Stimulated activated CD4-positive, alpha-beta T cell treated with anti-CD3 and anti-CD28 coated beads, Interleukin-2, amount 100 ng/mL, for 48 hours (primary cell): ENCODE measurements around the gene HOXD12.

ENCODE experiments used
- DNase-seq, 2 donors: peaks; one replicate each; pipeline ENCODE4 v3.0.0-alpha.2; 2020

The HOXD12 gene, protein sequence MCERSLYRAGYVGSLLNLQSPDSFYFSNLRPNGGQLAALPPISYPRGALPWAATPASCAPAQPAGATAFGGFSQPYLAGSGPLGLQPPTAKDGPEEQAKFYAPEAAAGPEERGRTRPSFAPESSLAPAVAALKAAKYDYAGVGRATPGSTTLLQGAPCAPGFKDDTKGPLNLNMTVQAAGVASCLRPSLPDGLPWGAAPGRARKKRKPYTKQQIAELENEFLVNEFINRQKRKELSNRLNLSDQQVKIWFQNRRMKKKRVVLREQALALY

DNA sequence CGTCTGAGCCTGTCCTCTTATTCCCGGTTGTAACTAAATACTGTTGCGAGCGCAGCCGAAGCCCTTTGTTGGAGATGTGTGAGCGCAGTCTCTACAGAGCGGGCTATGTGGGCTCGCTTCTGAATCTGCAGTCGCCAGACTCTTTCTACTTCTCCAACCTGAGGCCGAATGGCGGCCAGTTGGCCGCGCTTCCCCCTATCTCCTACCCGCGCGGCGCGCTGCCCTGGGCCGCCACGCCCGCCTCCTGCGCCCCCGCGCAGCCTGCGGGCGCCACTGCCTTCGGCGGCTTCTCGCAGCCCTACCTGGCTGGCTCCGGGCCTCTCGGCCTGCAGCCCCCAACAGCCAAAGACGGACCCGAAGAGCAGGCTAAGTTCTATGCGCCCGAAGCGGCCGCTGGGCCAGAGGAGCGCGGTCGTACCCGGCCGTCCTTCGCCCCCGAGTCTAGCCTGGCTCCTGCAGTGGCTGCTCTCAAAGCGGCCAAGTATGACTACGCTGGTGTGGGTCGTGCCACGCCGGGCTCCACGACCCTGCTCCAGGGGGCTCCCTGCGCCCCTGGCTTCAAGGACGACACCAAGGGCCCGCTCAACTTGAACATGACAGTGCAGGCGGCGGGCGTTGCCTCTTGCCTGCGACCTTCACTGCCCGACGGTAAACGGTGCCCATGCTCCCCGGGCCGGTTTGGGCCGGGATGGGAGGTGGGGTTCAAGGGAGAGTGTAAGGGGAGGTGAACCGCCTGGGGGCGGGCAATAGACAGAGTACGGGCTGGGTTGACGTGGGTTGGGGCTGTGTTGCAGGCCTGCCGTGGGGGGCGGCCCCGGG lies at the start of gene HOXD12:
TSS of gene HOXD12 (plus strand) at position 68 of the 819 bp plus-strand sequence. CDS start at position 75, 7 bp downstream.
- DNase-seq = no peak

DNA sequence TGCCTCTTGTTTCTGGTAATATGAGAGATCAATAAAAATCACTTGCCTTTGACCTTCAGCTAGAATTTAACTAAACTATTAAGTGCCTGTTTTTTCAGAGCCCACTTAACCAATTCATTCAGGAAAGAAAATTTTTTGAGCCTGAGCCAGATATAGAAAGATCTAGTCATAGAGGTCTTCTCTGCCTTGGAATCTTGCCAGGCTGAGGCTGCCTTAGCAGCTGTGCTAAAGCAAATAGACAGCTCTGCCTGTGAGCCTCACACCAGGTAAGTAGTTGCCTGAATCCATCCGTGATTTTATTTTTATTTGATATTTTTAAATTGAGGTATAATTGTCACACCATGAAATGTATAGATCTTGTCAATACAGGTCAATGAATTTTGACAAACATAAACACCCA lies 43.2 kb upstream of the HOXD12 start:
- DNase-seq = no peak

DNA sequence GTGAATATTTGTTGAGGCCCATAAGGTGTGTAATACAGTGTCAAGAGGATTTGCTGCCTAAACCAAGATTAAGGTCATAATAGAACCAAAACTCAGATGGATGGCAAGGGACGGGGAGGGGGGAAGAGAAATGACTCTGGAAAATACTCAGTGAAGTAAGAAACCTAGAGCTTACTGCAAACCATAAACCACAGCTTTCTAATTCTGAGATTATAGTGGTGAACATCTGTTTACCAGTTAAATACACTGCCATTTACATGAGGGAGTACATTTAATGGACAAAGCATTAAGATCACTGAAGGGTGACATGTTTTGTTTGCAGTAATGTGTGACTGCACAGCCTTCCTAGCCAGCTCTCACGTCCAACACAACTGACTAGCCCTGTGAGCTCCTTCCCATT lies 35.6 kb upstream of the HOXD12 start:
- no peak for DNase-seq

DNA sequence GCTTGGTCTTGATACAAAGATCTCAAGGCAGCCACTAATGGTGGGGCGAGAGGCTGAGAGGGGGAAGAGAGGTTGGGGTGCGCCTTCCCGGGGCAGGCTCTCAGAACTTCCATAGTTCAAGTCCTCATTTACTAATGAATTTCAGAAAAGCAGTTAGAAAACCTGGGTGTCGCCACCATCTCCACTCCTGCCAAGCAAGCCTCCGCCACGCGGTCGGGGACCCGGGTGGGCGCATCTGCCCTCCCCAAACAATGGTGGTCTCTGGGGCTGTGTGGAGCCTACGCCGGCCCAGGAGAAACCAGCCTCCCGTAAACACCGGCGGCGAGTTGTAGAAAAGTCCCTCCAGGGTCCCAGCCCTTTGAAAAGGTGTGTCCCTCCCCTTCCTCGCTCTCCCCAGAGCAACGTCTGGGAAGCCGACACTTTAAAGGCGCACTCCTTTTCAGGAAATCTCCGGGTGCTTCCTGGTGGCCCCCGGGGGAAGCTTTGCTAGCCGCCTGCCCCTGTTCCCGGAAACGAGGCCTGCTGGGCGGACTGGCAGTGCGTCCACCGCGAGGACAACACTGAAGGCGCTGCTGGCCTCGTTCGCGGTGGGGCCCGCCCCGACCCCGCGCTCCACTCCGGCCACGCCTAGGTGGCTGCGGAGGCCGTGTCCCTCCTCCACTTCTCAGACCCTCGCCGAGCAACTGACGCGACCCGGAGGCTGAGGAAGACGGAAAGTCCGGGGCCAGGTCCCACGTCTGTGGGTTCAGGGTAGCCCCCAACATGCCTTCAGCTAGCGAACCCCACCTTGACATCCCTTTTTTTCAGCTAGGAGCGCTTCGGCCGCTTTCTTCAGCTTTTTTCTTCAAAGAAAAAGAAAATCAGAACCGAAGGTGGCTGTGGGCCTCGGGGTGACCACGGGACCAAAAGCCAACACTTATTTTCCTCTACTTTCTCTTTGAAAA lies 32.7 kb upstream of the HOXD12 start:
- no peak for DNase-seq

DNA sequence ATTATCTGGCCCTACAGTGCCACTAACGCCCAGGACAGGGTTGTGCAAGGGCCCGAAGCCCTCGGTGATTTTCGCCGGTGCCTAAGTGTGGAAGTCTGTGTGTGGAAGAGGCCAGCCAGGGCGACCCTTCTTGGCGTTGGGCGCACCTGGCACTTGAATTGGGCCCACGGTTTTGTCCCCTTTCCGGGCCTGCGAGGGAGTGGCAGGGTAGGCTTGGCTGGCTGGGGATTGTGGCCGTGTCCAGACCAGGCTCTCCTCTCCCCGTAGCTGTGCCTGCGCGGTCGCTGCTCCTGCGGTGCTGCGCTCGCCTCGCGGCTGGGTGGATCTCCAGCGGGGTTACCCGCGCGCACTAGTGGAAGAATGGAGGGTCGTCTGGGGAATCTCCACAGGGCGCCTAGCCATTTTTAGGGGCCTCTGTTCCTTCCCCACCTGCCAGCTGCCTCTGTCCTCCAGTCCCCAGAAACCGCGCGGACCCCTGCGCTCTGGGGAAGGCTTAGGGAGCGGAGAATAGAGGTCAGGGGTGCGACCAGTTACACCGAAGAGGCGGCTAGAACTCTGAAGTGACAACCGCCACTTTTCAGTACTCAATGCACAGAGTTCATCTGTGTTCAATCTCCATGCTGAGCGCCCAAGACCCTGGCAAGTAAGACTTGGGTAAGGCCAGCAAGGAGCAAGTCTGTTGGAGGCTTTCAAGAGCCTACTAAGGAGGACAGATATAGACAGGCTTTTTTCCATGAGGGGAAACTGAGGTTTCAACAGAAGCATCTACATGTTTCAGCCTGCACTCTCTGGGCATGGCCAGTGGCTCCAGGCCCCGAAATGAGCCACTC lies 31.8 kb upstream of the HOXD12 start:
- no peak for DNase-seq

DNA sequence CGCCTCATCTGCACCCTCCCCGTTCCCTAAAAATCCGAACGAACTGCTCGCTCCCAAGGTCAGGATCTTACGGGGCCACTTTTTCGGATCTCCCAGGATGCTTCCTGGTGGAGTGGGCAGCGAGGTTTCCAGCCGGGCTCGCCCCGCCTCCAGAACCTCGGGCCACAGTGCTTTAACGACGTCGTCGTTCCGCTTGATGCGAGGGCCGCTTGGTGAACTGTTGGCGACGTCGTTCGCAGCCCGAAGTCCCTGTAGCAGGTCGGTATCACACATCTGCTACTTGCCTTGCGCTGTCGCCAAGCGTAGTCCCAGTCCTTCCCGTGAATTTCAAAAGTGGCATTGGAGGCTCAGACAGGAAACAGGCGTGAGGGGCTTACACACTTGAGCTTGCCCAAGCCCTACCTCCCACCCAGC lies 31.2 kb upstream of the HOXD12 start:
- no peak for DNase-seq

DNA sequence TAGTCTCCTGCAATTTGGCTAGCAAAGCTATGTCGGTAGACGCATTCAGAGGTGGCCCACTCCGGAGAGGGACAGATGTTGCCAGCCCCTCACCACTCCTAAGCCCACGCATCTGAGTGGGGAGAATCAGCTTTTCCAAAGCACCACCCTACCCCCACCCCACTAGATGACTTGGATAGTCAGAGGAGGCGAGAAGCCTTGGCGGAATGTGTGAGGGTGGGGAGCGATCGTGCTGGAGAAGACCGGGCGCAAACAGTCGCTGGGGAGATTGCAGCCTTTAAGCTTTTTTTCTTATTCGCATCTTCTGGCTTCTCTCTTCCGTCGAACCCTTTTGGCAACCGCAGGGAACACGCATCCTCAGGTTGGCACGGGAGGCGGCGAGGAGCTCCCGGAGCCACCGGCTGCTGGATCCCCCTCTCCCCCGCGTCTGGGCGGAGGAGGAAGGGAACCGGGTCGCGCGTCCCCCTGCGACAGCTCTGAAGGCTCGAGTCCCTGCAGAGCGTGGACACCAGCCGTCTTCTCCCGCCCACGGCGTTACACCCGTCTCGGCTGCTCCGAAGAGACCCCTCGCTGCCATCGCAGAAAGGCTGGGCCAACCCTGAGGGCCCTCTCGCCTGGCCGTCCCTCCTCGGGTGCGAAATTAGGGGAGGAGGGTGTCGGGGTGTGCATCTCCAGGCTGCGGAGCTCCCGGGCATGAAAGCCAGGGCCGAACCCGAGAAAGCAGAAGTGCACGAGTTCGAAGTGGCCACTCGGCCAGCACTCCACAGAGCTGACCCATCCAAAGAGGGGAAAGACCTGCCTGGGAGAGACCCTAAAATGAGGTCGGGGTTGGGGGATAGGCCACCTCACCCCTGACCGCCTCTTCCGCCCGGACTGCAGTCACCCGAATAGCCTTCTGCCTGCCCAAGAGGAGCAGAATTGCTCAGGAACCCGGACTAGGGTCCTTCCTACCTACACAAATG lies 28.0 kb upstream of the HOXD12 start:
- no peak for DNase-seq

DNA sequence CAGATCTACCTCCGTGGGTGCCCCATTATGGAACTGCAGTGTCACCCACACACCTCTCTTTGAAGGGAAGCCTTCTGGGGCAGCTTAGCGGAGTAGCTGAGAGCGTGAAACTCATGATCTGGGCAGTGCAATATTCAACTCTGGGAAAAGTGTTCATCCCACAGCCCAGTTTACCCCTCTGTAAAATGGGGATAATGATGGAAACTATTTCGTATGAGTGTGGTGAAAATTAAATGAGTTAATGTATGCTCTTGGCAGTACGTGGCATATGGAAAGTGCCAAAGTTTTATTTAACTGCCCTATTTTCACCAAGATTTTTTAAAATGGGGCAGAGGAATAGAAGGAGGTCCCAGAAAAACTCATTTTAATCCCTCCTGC lies 27.3 kb upstream of the HOXD12 start:
- no peak for DNase-seq

DNA sequence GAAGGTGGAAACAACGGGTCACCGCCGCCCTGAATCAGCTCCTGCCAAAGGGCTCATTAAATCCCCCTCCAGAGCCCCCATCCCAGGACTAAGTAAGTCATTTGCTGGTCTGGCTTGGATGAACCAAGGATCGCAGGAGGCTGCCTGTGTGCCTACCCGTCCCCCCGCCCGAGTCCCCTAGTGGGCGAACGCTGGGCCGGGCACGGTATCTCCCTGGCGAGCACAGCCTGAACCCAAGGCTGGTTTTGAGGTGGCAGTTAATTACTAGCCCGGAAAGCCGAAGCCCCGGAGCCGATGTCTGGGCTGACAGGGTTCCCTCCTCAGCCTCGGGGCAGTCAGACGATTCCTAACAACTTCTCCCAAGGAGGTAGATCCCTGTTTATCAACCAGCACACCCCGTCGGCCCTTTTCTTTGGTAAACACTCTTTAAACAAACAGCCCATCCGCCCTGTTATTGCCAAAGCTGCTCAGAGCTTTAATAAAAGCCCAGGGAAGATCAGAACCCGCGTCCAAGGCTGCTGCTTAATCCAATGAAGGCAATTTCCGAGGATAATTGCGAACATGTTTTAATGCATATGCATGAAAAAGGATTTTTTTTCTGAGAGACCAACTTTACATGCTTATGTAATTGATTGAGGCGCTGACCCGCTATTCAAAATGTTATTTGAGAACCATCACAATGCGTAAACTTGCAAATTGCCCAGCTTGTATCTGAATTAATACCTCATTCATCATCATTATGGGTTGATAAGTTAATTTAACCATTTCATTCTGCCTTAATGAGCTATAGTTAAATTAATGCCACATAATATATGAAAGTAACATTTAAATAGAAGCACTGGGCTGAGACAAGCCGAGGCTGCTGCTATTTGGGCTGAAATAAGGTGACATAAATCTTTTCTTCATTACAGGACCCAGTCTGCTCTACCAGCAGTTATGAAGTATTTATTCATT lies 26.4 kb upstream of the HOXD12 start:
- no peak for DNase-seq

DNA sequence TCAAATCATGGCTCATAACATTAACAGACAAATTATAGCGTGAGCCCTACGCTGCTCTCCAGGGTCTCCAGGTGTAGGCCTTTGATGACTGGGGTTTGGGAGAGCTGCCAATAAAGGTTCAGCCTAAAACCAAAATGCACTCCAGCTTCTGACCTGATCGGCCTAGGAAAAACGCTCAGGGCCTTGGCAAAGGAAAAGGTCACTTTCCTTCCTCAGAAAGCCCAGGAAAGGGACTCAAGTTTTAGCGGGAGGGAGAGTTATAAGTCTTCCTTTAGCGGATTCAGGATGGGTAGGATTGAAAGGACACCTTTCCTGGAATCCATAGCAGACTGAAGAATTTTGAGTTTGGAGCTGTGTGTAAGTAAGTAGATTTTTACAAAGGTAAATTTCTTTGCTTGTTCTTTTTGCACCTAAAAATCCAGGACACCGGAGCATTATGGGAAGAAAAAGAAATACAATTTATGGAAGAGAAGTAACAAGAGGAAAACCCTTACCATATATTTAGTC lies 24.6 kb upstream of the HOXD12 start:
- no peak for DNase-seq

DNA sequence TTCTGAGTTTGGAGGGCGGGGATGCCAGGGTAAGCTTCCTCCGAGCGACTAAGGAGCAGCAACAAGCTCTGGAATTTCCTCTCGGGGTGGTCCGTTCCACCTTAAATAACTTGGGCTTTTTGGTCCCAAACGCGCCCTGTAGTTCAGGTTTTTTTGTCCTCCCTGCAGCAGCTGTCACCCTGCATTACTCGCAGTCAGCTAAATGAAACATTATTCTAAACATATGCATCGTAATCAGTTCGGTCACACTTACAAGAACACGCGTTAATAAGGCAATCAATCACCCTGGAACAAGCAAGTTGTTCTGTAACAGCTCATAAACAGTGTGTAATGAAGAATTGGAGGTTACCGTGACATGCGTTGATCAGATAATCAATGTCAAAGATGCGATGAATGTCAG lies 24.1 kb upstream of the HOXD12 start:
- no peak for DNase-seq

DNA sequence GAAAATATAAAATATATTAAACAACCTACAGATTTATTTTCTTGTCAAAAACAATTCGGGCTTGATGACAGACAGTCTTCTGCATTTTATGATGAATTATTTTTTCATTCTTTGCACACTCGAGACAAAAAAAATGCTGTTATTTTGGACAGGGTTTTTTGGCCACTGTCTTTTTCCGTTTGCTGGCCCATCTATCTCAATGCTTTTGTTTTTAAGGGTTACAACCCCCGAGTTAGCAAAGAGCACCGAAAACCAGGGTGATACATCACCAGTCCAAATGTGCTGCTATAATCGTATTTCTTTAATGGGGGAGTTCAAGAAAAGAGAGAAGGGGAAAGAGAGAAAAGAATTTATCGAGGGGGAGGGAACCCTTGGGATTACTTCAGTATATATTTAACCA lies 23.5 kb upstream of the HOXD12 start:
- no peak for DNase-seq

DNA sequence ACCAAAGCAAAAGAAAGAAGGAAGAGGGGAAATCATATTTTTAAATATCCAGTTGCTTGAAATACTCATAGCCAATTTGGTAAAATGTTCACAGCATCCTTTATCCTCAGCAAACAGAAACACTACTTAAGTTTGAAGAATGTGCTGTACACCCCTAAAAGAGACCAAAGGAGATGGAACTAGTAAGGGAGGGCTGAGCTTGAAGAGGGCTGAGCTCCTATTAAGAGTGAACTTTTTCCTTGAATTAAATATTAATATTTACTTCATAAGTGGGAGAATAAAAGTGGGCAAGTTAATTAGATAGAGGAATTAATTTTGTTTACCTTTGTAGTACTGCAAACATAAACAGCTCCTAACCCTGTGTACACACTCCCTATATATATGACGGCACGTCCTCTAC lies 22.8 kb upstream of the HOXD12 start:
- no peak for DNase-seq

DNA sequence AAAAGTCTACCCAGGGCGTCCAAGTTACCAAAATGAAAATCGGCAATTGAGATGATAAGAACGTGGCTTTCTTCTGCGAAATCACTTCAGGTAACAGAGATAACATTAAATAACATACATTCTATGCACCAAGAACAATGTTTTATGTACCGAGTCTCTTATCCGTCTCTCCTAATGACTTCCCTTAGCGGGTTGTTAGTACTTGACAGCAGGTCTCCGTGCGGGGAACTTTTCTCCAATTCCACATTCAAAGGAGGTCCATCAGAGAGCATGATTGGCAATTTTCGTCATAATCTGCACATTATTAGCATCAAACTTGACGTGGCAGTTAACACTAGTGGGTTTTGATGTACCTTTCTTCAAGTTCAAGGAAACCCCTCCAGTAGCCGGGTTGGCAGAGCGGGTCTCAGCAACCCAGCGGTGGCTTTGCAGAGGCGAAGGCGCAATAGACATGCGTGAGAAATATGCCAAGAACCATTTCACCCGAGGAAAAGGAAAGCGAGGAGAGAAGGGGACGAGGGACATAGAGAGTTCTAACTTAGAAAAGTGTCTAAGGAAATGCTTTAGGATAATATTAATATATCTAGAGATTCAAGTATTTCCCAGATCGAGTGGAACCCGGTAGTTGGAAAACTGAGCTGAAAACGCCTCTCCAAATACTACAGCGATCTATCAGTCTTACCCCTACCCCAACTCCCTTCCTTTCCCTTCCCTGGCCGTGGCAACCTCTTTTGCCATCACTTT lies 20.9 kb upstream of the HOXD12 start:
- DNase-seq = no peak

DNA sequence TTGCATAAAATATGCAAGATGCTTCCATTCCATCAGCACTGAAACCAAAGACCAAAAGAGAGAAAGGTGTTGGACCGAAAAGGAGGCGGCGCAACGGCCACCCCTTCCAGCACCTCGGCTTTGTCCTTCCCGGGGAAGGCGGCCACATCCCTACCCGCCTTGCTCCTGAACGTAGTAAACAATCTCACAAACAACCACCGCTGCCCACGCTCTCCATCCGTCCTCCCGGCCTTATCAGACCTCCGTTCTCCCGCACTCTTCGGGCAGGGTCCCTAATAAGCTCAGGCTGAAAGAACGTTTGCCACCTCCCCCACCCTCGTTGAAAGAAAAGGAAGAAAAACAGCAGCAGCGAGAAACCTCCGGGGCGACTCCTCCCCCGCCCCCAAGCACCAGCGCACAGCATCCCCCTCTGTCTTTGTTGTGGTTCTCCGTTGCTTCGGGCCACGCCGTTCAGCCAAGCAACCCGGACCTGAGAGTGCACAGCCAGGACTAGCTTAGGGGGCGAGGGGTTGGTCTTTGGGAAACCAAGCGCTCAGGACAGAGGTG lies 20.2 kb upstream of the HOXD12 start:
- DNase-seq = no peak

DNA sequence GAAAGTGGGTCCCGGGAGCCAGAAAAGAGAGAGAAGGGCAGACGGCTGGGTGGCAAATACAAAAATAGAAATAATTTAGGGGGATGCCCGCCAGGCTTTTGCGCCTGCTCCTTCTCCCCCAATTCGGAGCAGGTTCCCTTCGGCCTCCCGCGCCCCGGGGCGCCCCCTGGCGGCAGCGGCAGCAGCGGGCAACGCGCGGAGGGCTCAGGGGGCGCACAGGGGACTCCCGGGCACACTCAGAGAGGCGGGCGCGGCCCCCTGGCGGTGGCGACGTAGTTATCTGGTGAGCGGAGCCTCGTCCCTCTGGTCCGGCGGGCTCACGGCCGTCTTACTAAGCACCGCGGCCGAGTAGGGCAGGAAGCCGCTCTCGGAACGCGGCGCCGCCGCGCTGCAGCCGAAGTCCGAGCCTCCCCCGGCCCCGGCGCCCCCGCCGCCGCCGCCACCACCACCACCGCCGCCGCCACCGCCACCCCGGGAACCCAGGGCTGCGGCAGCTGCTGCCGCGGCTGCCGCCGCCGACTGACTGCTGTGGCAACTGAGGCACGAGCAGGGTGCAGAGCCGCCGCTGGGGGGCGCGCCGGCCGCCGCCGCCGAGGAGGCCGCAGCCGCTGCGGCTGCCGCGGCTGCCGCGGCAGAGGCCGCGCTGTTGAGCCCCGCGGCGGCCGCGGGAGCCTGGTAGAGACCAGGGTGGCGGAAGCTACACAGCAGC lies 19.6 kb upstream of the HOXD12 start:
- DNase-seq = no peak

DNA sequence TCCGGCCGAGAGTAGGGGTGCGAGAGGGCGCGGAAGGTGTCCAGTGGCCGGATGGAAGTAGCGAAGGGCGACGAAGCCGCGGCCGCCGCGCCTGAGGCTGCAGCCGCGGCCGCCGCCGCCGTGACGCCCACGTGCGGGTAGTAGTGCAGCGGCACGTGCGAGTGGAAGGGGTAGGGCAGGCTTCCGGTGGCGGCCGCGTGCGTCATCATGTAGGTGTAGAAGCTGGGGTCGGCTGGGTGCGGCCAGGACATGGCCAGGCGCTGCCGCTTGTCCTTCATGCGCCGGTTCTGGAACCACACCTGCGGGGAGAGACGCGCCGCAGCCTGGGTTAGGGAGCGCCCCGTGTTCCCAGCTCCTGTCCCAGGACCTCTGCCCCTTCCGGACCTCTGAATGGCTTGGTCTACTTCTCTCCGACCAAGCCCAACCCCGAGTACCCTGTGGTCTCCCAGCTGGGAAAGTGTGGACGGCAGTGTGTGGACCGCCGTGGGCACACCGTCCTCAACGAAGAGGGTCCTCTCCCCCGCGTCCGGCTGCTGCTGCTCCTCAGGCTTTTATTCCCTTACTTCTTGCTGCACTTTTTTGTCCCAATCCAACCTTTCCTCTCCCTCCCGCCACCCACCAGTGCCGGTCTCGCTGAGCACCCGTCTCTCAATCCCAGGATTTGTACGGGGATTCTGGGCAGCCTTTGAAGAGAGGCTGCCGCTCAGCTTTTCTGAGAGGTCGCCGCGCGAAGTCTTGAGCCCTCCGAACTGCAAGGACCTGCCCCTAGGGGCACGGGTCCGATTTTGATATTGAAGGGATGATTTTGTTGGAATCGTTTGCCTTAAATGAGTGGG lies 18.8 kb upstream of the HOXD12 start:
- DNase-seq = no peak
